NOMO-1 treated with DMSO at 0.1 percent for 48 hours (cell line): ENCODE data around the gene GZF1.
"Not testable (repeated sequence)": the region's sequence is repeated elsewhere in the genome, so short reads cannot be mapped to it uniquely, and the experiment has no call there.

Experiments
- DNase-seq: peaks from one replicate; lab custom pipeline; 2025; ENCODE audit not compliant: unreplicated experiment; lab: John Stamatoyannopoulos, UW

The GZF1 gene

GRCh38 chr20:23344336-23344735 is 17.6 kb upstream of the GZF1 start:
- DNase-seq: peak; percentile 29

- no peak for DNase-seq
Observed at GRCh38 chr20:23346002-23346401, 16.0 kb upstream of the GZF1 start.

- DNase-seq: no peak
Observed at GRCh38 chr20:23347791-23348190, 14.2 kb upstream of the GZF1 start.

- DNase-seq: not testable (repeated sequence)
Observed at GRCh38 chr20:23348510-23348909, 13.5 kb upstream of the GZF1 start.

GRCh38 chr20:23349338-23350195 is 12.4 kb upstream of the GZF1 start:
- DNase-seq: peak; percentile 86

GRCh38 chr20:23350196-23350903 is 11.6 kb upstream of the GZF1 start, which contains the start of gene NXT1:
Gene NXT1, plus strand, starts transcription at chr20:23350791. Its CDS starts 3,251 bp downstream, at chr20:23354042.
- DNase-seq: peak; percentile 91

- peak; percentile 14 for DNase-seq
Observed at GRCh38 chr20:23350904-23351838, 10.8 kb upstream of the GZF1 start.

- DNase-seq: no peak
Observed at GRCh38 chr20:23356203-23356602, 5.8 kb upstream of the GZF1 start.

GRCh38 chr20:23357767-23358562 is 4.0 kb upstream of the GZF1 start:
- DNase-seq: peak; percentile 99

GRCh38 chr20:23358563-23358906 is 3.4 kb upstream of the GZF1 start:
- no peak for DNase-seq

- no peak for DNase-seq
Observed at GRCh38 chr20:23358923-23359593, 2.9 kb upstream of the GZF1 start.

GRCh38 chr20:23360531-23360930 is 1.5 kb upstream of the GZF1 start:
- DNase-seq: no peak

- DNase-seq: peak; percentile 22
Observed at GRCh38 chr20:23361119-23361475, 885 bp upstream of the GZF1 start.

GRCh38 chr20:23362392-23363256 is 642 bp downstream of the GZF1 start:
- DNase-seq: peak; percentile 72

GRCh38 chr20:23363257-23363649 is 1.3 kb downstream of the GZF1 start:
- no peak for DNase-seq

- DNase-seq: no peak
Observed at GRCh38 chr20:23365390-23366165, 3.6 kb downstream of the GZF1 start.

- peak; percentile 59 for DNase-seq
Observed at GRCh38 chr20:23366384-23366783, 4.4 kb downstream of the GZF1 start.

GRCh38 chr20:23367770-23368169 is 5.8 kb downstream of the GZF1 start:
- no peak for DNase-seq
